ENCODE measurements around the gene ZNF263. TPM values are rescaled to one million over a fixed set of nuclear protein-coding genes. Genes with fewer than 3 reads are reported as not detected.
A peak's percentile ranks its signal among the peaks of the same experiment; 100 is the strongest.

The ZNF263 gene
- total and polyA plus RNA-seq, 2 of the 13 experiments (the other 11 are each of a cell fraction or from before 2014, with no cell fraction given): 10.2 to 41.2 TPM

DNA sequence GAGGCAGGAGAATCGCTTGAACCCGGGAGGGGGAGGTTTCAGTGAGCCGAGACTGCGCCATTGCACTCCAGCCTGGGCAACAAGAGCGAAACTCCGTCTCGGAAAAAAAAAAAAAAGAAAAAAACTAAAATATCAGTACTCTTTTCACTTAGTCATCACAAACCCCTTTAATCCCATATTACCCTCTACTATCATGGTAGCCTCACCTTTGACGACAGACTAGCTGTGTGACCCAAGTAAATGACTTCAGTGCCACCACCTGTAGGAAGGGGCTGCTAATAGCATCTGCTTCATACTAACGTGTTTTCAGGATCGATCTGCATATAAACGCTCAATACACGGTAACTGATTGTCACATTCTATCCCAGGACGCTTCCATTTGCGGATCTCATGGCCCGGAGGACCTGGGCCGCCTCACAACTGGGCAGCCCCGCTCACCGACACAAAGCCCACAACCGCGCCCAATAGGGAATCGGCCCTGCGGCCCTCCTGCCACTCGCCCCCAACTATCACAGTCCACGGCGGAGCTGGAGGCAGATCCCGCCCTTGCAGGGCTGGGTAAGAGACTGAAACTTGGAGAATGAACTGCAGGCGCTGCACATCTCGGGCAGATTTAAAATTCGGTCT is 1.1 kb upstream of the ZNF263 start (continued):
- TF ChIP-seq ZSCAN25 (CRISPR knock-in tag; IDR thresholded peaks at IDR 0.05) (no peak), CCDC6 (CRISPR knock-in tag; IDR thresholded peaks at IDR 0.05) (peak; percentile 59; the same call in 1 of the 2 replicates), NFAT5 (CRISPR knock-in tag; IDR thresholded peaks at IDR 0.05) (no peak), SMAD9 (CRISPR knock-in tag; IDR thresholded peaks at IDR 0.05) (no peak), NR2F1 (CRISPR knock-in tag; IDR thresholded peaks at IDR 0.05) (no peak), PHF8 (CRISPR knock-in tag; IDR thresholded peaks at IDR 0.05) (peak; percentile 47; the same call in 1 of the 2 replicates), SMAD3 (CRISPR knock-in tag; IDR thresholded peaks at IDR 0.05) (peak; percentile 14; the same call in 1 of the 2 replicates), ZNF124 (CRISPR knock-in tag; IDR thresholded peaks at IDR 0.05) (no peak), ZNF3 (CRISPR knock-in tag; IDR thresholded peaks at IDR 0.05) (0 out of 2 replicates have a peak, but pooled peaks have one; percentile 5), ZNF180 (CRISPR knock-in tag; IDR thresholded peaks at IDR 0.05; ENCODE audit: borderline replicate concordance, low read depth) (no peak), CBFB (CRISPR knock-in tag; IDR thresholded peaks at IDR 0.05) (0 out of 2 replicates have a peak, but pooled peaks have one; percentile 5), KMT2A (CRISPR knock-in tag; IDR thresholded peaks at IDR 0.05) (no peak), ZNF414 (CRISPR knock-in tag; IDR thresholded peaks at IDR 0.05) (0 out of 2 replicates have a peak, but pooled peaks have one; percentile 15), ATF1 (CRISPR knock-in tag; IDR thresholded peaks at IDR 0.05) (no peak), RCOR2 (CRISPR knock-in tag; IDR thresholded peaks at IDR 0.05) (no peak)
- TF ChIP-seq, protein P1, sequence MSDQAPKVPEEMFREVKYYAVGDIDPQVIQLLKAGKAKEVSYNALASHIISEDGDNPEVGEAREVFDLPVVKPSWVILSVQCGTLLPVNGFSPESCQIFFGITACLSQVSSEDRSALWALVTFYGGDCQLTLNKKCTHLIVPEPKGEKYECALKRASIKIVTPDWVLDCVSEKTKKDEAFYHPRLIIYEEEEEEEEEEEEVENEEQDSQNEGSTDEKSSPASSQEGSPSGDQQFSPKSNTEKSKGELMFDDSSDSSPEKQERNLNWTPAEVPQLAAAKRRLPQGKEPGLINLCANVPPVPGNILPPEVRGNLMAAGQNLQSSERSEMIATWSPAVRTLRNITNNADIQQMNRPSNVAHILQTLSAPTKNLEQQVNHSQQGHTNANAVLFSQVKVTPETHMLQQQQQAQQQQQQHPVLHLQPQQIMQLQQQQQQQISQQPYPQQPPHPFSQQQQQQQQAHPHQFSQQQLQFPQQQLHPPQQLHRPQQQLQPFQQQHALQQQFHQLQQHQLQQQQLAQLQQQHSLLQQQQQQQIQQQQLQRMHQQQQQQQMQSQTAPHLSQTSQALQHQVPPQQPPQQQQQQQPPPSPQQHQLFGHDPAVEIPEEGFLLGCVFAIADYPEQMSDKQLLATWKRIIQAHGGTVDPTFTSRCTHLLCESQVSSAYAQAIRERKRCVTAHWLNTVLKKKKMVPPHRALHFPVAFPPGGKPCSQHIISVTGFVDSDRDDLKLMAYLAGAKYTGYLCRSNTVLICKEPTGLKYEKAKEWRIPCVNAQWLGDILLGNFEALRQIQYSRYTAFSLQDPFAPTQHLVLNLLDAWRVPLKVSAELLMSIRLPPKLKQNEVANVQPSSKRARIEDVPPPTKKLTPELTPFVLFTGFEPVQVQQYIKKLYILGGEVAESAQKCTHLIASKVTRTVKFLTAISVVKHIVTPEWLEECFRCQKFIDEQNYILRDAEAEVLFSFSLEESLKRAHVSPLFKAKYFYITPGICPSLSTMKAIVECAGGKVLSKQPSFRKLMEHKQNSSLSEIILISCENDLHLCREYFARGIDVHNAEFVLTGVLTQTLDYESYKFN (CRISPR knock-in tag; conservative IDR thresholded peaks at IDR 0.05): no peak
- TF ChIP-seq, protein P2, sequence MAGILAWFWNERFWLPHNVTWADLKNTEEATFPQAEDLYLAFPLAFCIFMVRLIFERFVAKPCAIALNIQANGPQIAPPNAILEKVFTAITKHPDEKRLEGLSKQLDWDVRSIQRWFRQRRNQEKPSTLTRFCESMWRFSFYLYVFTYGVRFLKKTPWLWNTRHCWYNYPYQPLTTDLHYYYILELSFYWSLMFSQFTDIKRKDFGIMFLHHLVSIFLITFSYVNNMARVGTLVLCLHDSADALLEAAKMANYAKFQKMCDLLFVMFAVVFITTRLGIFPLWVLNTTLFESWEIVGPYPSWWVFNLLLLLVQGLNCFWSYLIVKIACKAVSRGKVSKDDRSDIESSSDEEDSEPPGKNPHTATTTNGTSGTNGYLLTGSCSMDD (CRISPR knock-in tag; IDR thresholded peaks at IDR 0.05): no peak
- TF ChIP-seq, protein P3, sequence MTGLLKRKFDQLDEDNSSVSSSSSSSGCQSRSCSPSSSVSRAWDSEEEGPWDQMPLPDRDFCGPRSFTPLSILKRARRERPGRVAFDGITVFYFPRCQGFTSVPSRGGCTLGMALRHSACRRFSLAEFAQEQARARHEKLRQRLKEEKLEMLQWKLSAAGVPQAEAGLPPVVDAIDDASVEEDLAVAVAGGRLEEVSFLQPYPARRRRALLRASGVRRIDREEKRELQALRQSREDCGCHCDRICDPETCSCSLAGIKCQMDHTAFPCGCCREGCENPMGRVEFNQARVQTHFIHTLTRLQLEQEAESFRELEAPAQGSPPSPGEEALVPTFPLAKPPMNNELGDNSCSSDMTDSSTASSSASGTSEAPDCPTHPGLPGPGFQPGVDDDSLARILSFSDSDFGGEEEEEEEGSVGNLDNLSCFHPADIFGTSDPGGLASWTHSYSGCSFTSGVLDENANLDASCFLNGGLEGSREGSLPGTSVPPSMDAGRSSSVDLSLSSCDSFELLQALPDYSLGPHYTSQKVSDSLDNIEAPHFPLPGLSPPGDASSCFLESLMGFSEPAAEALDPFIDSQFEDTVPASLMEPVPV (CRISPR knock-in tag; IDR thresholded peaks at IDR 0.05): no peak

All from HepG2 (cell line).